GM20000 (cell line): Measurements from ENCODE around the gene ARHGAP21.

Experiments
- DNase-seq: peaks from one replicate; pipeline ENCODE4 v3.0.0; 2012; ENCODE audit warnings: low spot score
- CTCF ChIP-seq: IDR thresholded peaks from 2 replicates; pipeline ENCODE4 v1.5.1; 2012; ENCODE audit warnings: mild to moderate bottlenecking, control low read depth; ENCODE audit errors: extremely low read depth, missing control alignments

Gene ARHGAP21

GRCh38 chr10:24606021-24606420, 117.7 kb downstream of the ARHGAP21 start:
- no peak for TF ChIP-seq CTCF
- no peak for DNase-seq

- no peak for TF ChIP-seq CTCF
These were observed 118.5 kb downstream of the ARHGAP21 start for GRCh38 chr10:24605141-24605540.

GRCh38 chr10:24603333-24603732, 120.4 kb downstream of the ARHGAP21 start:
- no peak for DNase-seq
- no peak for TF ChIP-seq CTCF

More at GRCh38 chr10:24605141-24605540, 118.5 kb downstream of the ARHGAP21 start:
- no peak for DNase-seq

GRCh38 chr10:24597961-24598360, 125.7 kb downstream of the ARHGAP21 start:
- DNase-seq = no peak
- no peak for TF ChIP-seq CTCF

GRCh38 chr10:24597426-24597825, 126.3 kb downstream of the ARHGAP21 start:
- no peak for DNase-seq
- TF ChIP-seq CTCF = no peak

- DNase-seq = no peak
- TF ChIP-seq CTCF = no peak
These were observed 127.3 kb downstream of the ARHGAP21 start for GRCh38 chr10:24596217-24596930.

- DNase-seq = no peak
- TF ChIP-seq CTCF = no peak
These were observed 132.8 kb downstream of the ARHGAP21 start for GRCh38 chr10:24590697-24591457.
